GM12872 (cell line): ENCODE data around the gene DOHH.

Source experiments
- TF ChIP-seq, protein P1 (sequence below): IDR thresholded peaks from 3 replicates; pipeline ENCODE4 v1.5.1; 2011; ENCODE audit warnings: low read depth, mild to moderate bottlenecking, low read length, moderate library complexity; ENCODE audit not compliant: insufficient read depth

The DOHH gene

DNA sequence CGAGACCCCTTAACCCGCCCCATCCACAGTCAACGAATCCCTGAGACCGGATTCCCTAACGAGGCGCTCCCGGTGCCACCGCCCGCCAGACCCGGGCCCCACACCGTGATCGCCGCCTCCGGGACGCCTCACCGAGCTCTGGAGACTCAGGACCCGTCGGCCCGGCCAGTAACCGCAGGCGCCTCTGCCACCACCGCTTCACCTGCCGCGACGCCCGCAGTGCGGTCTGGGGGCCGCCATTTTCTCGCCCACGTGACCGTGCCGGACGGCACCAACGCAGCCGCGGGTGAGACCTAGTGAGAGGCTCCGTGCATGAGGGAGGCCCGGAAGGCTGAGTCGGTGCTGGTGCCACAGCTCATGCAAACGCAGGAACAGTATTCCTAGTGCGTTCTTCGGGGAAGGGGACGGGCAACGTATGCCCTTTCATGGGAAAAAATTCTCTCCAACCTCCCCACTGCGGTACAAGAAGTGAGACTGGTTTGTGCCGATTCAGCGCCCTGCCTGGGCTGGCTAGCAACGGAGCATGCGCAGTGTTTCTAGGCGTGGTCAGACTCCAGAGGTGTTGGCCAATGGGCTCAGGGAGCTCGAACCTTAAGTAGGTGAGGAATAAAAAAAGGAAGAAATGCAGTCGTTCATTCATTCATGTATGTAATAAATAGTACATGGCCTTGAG lies at the start of gene DOHH:
DOHH (minus strand) TSS at position 246 of the 673 bp plus-strand sequence. CDS start 3,860 bp downstream, outside the sequence.
- TF ChIP-seq, protein P1, sequence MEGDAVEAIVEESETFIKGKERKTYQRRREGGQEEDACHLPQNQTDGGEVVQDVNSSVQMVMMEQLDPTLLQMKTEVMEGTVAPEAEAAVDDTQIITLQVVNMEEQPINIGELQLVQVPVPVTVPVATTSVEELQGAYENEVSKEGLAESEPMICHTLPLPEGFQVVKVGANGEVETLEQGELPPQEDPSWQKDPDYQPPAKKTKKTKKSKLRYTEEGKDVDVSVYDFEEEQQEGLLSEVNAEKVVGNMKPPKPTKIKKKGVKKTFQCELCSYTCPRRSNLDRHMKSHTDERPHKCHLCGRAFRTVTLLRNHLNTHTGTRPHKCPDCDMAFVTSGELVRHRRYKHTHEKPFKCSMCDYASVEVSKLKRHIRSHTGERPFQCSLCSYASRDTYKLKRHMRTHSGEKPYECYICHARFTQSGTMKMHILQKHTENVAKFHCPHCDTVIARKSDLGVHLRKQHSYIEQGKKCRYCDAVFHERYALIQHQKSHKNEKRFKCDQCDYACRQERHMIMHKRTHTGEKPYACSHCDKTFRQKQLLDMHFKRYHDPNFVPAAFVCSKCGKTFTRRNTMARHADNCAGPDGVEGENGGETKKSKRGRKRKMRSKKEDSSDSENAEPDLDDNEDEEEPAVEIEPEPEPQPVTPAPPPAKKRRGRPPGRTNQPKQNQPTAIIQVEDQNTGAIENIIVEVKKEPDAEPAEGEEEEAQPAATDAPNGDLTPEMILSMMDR = no peak

DNA sequence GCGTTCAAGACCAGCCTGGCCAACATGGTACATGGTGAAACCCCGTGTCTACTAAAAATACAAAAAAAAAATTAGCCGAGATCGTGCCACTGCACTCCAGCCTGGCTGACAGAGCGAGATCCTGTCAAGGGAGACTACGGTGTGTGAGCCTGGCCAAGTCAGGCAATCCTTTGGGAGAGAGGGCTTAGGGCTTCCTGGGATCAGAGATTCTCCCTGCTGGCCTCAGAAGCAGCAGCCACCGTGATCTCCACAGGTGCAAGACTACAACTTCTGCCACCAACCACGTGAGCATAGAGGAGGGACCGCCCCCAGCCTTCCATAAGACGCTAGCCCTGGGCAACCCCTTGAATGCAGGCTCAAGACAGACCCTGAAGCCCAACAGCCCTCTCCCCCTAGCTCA lies 49.3 kb upstream of the DOHH start:
- TF ChIP-seq, protein P1 = no peak

- TF ChIP-seq, protein P1 = no peak
These were observed 48.1 kb upstream of the DOHH start for GRCh38 chr19:3548606-3549005.

DNA sequence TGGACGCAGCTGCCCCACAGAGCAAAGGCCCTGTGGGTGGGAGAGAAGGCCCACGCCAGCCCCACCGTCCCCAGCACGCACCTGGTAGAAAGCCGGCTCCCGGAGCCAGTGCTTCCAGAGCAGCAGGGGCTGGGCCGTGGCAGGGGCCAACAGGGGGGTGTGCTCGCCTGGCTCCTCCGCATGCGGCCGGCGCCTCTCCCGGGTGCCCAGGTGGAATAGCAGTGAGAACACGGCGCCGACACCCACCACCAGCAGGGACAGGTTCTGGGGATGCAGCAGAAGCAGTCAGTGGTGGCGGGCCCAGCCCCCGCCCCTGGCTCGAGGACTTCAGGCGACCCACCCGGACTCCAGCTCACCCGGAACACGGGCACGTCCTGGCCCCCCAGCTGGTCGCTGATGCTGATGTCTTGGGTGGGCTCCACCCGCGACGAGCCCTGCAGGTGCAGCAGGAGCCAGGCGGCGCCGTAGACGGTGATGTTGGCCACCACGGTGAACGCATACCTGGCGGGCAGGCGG lies 47.4 kb upstream of the DOHH start:
- TF ChIP-seq, protein P1 = no peak

- TF ChIP-seq, protein P1 = peak; percentile 69
These were observed 46.8 kb upstream of the DOHH start for GRCh38 chr19:3547301-3547731.

- TF ChIP-seq, protein P1 = no peak
These were observed 45.6 kb upstream of the DOHH start for GRCh38 chr19:3546119-3546518.

DNA sequence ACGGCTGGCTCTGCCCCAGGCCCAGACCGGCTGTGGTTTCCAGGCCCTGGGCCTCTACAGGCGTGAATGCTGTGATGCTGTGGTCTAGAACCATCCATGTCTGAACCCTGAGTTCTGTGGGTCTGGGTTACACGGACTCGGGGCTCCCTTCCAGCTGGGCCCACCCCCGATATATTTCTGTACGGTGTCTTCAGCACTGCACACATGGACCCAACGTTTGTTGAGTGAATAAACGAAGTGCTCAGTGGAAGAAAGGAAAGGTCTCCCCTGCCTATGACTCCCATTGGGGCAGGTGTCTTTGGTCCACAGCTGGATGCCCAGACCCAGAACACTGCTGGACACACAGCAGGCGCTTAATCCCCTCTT lies 45.2 kb upstream of the DOHH start:
- TF ChIP-seq, protein P1 = no peak
